NCI-H748 treated with DMSO at 0.1 percent for 48 hours (cell line): Measurements from ENCODE around the gene TRIM56.
"Not testable (repeated sequence)": the region's sequence is repeated elsewhere in the genome, so short reads cannot be mapped to it uniquely, and the experiment has no call there.

Experiments
- DNase-seq: peaks from one replicate; lab custom pipeline; 2025; lab: John Stamatoyannopoulos, UW

The TRIM56 gene

GRCh38 chr7:101092266-101092905, 7.1 kb downstream of the TRIM56 start:
- not testable (repeated sequence) for DNase-seq

DNA sequence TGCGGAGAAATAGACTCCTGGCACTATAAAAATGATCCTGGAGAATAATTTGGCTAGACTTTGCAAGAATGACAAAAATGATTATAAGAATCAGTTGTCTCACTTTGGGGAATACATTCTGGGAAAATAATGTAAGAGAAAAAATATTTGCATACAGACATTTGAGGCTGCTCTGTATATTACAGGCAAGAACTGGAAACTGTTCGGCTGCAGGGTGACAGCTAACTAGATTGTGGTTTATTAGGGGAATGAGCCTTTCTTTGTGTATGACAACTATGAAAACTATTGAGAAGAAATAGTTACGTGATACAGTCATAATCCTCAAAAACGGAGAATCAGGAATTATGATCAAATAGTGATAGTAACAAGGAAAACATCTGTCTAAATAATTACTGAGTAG, 8.6 kb downstream of the TRIM56 start:
- no peak for DNase-seq

DNA sequence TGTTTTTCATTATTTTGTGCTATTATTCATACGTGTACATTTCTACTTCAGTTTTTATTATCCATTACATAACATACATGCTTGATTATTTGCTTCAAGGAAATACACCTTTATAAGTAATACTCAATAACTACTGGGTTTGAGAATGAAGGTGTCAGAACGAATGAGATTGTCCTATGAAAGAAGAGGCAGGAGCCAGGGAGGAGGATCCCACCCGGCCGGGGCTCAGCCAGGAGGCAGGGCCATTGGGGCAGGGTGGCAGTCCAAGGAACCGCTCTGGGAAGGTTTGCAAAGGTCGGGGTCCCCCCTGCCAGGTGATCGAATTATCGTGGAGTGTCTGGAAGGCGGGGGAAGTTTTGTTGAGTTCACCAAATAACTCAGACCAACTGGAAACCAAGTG, 9.1 kb downstream of the TRIM56 start:
- no peak for DNase-seq

- DNase-seq: no peak
Observed at GRCh38 chr7:101094791-101095375, 9.6 kb downstream of the TRIM56 start.

GRCh38 chr7:101096331-101096956, 11.2 kb downstream of the TRIM56 start:
- DNase-seq: no peak

DNA sequence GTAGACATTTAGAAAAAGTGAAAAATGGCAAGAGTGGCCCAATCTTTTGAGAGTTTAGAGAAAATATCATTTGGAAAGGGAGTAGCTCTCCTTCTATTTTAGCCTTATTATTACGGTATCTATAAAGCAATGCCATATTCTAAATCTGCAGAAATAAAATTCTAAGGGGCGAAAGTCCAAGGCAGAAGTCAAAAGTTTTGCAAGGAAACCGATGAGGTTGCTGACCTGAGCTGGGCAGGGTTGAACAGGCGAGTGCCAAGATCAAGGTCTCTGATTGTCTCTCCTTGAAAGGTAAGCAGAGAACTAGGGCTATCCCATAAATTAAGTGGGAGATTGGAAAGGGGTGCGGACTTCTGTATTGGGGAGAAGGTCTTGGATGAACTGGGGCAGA, 11.7 kb downstream of the TRIM56 start:
- no peak for DNase-seq

DNA sequence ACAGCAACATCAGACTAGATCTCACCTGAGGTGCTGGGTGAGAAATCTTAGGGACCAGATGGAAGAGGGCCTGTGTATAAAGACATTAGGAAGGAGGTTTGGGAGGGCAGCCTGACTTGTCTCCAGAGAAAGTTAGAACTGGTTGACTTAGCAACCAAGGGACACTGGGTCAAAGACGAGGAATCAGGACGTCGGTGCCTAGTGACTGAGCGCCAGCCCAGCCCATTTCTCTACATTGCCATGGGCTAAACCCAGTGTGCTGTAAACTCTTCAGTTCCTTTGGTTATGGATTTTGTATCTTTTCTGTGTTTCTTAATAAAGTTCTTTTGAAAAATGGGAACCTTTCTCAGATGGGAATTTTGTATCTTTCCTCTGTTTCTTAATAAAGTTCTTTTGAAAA, 12.3 kb downstream of the TRIM56 start:
- DNase-seq: no peak

DNA sequence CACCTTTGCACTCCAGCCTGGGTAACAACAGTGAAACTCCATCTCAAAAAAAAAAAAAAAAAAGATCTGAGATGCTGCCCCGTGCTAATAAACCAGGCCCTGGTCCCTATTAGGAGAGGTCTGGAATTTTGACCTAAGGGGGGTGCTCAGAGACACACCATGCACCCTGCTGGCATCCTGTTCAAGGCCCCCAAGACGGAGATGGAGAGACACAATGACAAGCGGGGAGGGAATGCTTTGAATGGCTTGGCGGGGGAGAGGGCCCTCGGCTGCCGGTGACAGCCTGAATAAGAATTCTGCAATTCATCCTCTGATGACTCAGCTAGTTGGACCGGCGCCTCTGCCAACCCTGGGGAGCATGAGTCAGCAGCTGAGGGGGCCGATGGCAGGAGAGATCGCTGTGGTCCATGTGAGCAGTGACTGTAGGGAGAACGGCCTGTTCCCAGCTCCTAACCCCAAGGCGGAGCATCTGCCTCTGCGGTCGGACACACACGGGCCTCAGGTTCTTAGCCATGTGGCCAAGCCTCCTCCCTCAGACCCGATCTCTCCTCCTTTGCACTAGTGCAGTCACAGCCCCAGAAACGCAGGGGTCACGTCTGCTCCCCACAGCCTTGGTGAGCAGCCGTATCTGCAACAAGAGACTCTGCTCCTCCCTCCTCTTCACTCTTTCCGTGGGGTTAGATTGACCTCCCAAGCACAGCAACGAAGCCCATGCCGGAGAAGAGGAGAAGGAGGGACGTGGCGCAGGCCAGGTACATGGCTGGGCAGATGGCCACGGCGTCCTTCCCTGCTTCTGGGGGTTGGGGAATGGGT, 14.9 kb downstream of the TRIM56 start:
- DNase-seq: no peak

- no peak for DNase-seq
Observed at GRCh38 chr7:101100858-101101847, 15.9 kb downstream of the TRIM56 start.

DNA sequence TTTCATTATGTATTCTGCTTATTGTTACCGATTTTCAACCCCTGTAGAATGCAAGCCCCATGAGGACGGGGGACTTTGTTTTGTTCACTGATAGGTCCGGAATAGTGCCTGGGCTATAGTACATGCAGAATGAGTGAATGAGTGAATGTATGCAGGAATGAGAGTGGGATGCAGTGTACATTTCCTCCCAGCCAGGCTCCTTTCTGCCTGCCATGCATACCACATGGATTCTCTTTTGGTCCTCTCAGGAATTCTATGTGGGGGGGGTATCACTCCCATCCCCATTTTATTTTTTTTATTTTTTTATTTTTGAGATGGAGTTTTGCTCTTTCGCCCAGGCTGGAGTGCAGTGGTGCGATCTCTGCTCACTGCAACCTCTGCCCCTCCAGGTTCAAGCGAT, 16.7 kb downstream of the TRIM56 start:
- DNase-seq: no peak

- not testable (repeated sequence) for DNase-seq
Observed at GRCh38 chr7:101103701-101104100, 18.4 kb downstream of the TRIM56 start.

GRCh38 chr7:101104193-101104713, 19.0 kb downstream of the TRIM56 start:
- DNase-seq: no peak

DNA sequence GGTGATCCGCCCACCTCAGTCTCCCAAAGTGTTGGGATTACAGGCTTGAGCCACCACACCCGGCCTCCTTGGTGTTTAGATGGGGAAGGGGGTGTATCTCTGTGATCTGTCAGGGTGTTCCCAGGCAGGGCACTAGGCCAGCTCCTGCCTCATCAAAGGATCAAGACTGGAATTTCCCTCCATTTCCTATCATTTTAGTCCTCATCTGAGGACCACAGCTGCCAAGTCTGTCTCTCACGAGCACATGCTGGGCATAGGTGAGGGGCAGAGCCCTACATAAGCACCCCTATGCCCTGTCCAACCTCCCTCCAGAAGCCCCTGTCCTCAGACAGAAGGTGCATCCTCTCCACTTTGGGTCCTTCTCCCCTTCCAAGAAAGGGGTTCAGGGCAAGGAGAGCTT, 19.5 kb downstream of the TRIM56 start:
- no peak for DNase-seq

DNA sequence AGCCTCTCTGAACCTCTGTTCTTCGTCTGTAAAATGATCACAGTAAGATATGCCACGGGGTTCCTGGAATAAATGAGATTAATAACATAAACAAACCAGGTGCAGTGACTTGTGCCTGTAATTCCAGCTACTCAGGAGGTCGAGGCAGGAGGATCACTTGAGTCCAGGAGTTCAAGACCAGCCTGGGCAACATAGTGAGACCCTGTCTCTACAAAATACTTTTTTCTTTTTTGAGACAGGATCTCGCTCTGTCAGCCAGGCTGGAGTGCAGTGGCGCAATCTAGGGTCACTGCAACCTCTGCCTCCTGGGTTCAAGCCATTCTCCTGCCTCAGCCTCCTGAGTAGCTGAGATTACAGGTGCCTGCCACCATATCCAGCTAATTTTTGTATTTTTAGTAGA, 20.0 kb downstream of the TRIM56 start:
- DNase-seq: not testable (repeated sequence)

DNA sequence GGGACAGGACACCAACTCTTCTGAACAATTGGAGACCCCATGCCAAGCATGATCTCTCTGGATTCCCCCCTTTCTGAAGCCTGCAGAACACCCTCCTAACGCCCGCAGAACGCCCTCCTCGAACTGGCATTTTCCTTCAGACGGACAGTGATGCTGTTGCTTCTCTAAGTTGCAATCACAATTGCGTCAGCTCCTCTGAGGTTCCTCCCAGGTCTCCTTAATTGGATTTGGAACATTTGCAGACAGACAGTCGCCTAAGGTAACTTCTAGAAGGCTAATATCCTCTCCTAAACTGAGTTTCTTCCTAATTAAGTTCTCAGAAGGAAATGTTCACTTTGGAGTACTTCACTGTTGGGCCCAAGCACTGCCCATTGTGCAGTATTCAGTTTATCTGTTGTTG, 21.1 kb downstream of the TRIM56 start:
- no peak for DNase-seq

- DNase-seq: no peak
Observed at GRCh38 chr7:101108330-101108857, 23.1 kb downstream of the TRIM56 start.

DNA sequence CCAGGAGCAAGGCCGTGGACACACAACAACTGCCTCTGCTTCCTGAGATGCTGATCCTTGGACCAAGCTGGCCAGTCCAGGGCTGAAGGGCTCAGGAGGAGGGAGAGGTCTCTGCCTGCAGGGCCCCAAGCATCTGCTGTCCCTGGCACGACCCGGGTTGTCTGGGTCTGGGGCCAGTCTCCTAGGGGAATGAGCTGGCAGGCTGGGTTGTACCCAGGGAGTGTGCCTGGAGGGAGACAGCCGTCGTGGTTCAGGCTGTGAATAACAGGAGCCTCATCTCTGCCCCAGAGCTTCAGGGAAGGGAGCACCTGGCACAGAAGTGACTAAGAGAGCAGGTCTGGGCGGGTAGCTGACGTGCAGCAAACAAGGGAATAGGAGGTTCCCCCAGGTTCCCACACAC, 23.7 kb downstream of the TRIM56 start:
- DNase-seq: no peak

DNA sequence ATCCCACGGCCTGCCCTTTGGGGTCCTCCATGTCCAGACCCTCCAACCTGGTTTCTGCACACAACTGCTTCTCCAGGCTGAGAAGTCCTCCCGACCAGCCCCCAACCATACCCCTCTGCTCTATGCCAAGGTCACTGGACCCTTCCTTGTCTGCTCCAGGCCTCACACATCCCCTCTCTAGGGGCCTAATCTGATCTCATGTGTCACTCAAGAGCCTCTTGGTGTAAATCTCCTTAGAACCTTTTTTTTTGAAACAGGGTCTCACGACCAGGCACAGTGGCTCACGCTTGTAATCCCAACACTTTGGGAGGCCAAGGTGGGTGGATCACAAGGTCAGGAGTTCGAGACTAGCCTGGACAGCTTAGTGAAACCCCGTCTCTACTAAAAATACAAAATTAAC, 24.1 kb downstream of the TRIM56 start:
- DNase-seq: no peak

DNA sequence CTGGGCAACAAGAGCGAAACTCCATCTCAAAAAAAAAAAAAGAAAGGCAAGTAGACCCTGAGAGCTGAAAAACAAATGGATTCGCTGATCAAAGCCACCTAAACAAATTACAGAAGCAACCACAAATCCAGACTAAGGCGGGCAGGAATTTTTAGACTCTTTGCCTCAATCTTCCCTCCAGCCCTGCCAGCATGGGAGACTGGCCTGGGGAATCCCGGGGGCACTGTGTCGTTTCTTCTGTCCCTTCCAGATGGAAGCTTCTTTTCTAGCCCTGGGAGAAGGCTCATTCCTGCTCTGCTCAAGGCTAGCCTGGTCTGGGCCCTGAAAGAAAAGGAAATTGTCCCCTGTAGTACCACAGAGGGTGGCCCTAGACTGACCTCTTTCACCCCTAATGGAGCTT, 26.0 kb downstream of the TRIM56 start:
- no peak for DNase-seq

GRCh38 chr7:101112233-101112632, 27.0 kb downstream of the TRIM56 start:
- DNase-seq: no peak

DNA sequence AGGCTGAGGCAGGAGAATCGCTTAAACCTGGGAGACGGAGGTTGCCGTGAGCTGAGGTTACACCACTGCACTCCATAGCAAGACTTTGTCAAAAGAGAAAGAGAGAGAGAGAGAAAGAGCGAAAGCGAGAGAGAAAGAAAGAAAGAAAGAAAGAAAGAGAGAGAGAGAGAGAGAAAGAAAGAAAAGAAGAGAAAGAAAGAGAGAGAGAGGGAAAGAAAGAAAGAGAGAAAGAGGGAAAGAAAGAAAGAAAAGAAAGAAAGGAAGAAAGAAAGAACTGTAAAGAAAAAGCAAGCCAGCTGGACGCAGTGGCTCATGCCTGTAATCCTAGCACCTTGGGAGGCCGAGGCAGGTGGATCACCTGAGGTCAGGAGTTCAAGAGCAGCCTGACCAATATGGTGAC, 27.9 kb downstream of the TRIM56 start:
- not testable (repeated sequence) for DNase-seq
